Bronchus fibroblast of lung (primary cell): ENCODE data around the gene OST4. TPM values are rescaled to one million over a fixed set of nuclear protein-coding genes. Genes with fewer than 3 reads are reported as not detected.

Experiments used
- total RNA-seq: library from RNA; depleted of rRNA; stranded (reverse); fragments of >200 nt; gene quantifications from 2 replicates; pipeline ENCODE4 v1.2.3, GENCODE V29; 2015

The OST4 gene
- total RNA-seq = 475 and 505 TPM in 2 replicates

GRCh38 chr2:27071277-27071989 lies at the start of gene OST4:
Gene OST4 (minus strand): TSS chr2:27071654.

GRCh38 chr2:27118525-27119329 lies 47.3 kb upstream of the OST4 start, which contains the start of gene CGREF1:
Gene CGREF1 (minus strand): TSS chr2:27119128. CDS start chr2:27104366, 14,762 bp downstream.

GRCh38 chr2:27086724-27087593 lies 15.5 kb upstream of the OST4 start, which contains the start of gene KHK:
Gene KHK (plus strand): TSS chr2:27086772. CDS start chr2:27087260, 488 bp downstream.

GRCh38 chr2:27078267-27079194 lies 7.1 kb upstream of the OST4 start, which contains the start of gene EMILIN1:
Gene EMILIN1 (plus strand): TSS chr2:27078615. CDS start chr2:27079066, 451 bp downstream.

GRCh38 chr2:27050996-27051901 lies 20.2 kb downstream of the OST4 start, which contains the start of gene AGBL5:
Gene AGBL5 (plus strand): TSS chr2:27051668. CDS start chr2:27052959, 1,291 bp downstream.

GRCh38 chr2:27032495-27033252 lies 38.8 kb downstream of the OST4 start, which contains the start of gene TMEM214:
Gene TMEM214 (plus strand): TSS chr2:27032965. CDS start chr2:27033016, 51 bp downstream.

Other genes starting within 250 kb of the OST4 start
- not detected in 2 replicates for gene DPYSL5, start 223.5 kb downstream of the OST4 start, total RNA-seq
- gene MAPRE3, start 101.0 kb downstream of the OST4 start, total RNA-seq = 1.3 and 1.8 TPM in 2 replicates
- 39.8 and 43.1 TPM in 2 replicates for gene TMEM214, start 38.7 kb downstream of the OST4 start, total RNA-seq
- gene AGBL5, start 20.0 kb downstream of the OST4 start, total RNA-seq = 22.6 and 24.2 TPM in 2 replicates
- 188 and 191 TPM in 2 replicates for gene EMILIN1, start 7.0 kb upstream of the OST4 start, total RNA-seq
- 3.2 and 3.6 TPM in 2 replicates for gene KHK, start 15.1 kb upstream of the OST4 start, total RNA-seq
- 1.5 and 2.2 TPM in 2 replicates for gene CGREF1, start 47.5 kb upstream of the OST4 start, total RNA-seq
- not detected in 2 replicates for gene ABHD1, start 52.2 kb upstream of the OST4 start, total RNA-seq
- gene PREB, start 63.0 kb upstream of the OST4 start, total RNA-seq = 57.3 and 57.7 TPM in 2 replicates
- gene PRR30, start 67.8 kb upstream of the OST4 start, total RNA-seq = not detected in 2 replicates
- gene TCF23, start 77.3 kb upstream of the OST4 start, total RNA-seq = not detected in 2 replicates
- gene ATRAID, start 140.4 kb upstream of the OST4 start, total RNA-seq = 224 and 227 TPM in 2 replicates
- 27.1 and 28.2 TPM in 2 replicates for gene SLC5A6, start 140.6 kb upstream of the OST4 start, total RNA-seq
- 58.7 and 59.6 TPM in 2 replicates for gene CAD, start 145.7 kb upstream of the OST4 start, total RNA-seq
- 0.15 and 0.34 TPM in 2 replicates for gene SLC30A3, start 191.4 kb upstream of the OST4 start, total RNA-seq
- gene DNAJC5G, start 203.8 kb upstream of the OST4 start, total RNA-seq = not detected in 2 replicates
- 0.17 TPM in 1 of 2 replicates, not detected in the other for gene TRIM54, start 210.8 kb upstream of the OST4 start, total RNA-seq
- 0.15 and 0.84 TPM in 2 replicates for gene UCN, start 236.8 kb upstream of the OST4 start, total RNA-seq